ENCODE results near the gene CROCC2. TPM values are rescaled to one million over a fixed set of nuclear protein-coding genes. Genes with fewer than 3 reads are reported as not detected.

Gene CROCC2
- total RNA-seq, 1 donor: not detected

DNA sequence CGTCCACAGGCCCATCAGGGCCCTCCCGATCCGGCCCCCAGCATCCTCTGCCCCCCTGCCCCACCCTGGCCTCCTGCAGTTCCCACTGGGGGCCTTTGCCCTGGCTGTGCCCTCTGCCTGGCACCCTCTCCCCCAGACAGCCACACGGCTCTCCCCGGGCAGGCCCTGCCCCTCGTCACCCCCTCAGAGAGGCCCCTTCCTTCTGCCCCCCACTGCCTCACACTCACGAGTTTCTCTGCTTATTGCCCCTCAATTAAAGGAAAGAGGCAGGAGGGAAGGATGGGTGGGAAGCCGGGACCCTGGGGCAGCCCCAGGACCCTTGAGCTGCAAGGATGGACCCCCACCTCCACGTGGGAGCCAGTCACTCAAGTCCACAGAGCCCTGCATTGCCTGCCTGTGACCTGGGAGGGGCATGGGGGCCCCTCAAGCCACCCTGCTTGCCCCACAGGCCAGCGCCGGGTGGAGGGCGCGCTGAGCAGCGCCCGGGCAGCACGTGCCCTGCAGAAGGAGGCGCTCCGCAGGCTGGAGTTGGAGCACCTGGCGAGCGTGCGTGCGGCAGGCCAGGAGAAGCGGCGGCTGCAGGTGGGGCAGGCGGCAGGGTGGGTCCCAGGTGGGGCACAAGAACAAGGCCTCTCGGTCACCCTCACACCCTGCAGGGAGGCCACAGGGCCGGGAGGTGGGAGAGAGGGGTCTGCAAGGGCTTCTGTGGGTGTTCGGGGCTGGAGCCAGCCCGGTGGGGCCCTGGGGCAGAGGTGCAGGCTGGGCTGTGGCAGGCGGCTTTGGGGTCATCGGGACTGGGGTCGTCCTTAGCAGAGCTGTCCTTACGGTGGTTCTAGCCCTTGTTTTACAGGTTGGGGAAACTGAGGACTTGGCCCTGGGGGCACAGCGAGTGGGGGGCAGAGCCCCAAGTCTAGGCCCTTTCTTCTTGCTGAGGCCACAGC lies 61.8 kb downstream of the CROCC2 start:
- TF ChIP-seq CTCF (IDR thresholded peaks at IDR 0.05; ENCODE audit: insufficient read depth, low read depth, low read length): no peak
- no peak overlapping the region for H3K4me3 ChIP-seq (ENCODE audit: low read depth, low read length)
- DNase-seq (ENCODE audit: low read depth): no peak

GRCh38 chr2:240968731-240969624 lies 62.8 kb downstream of the CROCC2 start:
- H3K4me3 ChIP-seq (ENCODE audit: low read depth, low read length): no peak overlapping the region
- no peak for TF ChIP-seq CTCF (IDR thresholded peaks at IDR 0.05; ENCODE audit: insufficient read depth, low read depth, low read length)
- no peak for DNase-seq (ENCODE audit: low read depth)

DNA sequence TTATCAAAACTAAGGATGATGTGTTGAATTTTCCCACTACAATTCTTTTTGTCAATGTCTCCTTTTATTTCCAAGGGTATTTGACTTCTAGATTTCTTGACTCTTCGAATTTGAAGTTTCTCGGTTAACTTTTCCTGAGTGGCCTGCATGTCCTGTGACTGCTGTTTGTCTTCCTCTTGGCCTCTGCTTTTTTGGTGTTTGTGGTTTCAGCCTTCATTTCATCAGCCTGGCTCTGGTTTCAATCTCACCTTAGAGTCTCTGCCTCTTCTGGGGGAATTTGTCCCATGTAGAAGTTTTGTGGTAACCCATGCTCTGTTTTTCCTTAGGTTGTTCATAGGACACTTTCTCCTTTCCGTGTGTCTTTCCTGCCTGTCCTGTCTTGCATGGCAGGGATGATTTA lies 64.0 kb downstream of the CROCC2 start:
- no peak for DNase-seq (ENCODE audit: low read depth)

DNA sequence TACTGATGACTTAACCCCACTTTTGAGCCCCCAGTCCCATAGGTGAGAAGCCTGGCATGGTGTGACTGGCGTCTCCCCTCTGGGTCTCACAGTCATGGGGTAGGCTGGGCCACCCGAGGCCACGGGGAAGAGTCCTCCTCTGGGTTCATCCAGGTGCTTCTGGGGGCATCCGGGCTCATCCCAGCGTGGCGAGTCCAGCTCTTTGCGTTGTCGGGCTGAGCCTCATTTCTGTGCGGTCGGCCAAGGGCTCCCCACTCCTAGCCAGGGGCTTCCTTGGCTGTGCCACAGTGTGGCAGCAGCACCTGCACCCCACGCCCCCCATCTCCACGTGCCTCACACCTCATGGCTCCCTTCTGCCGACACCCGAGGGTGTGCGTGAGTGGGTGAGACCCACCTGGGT lies 64.7 kb downstream of the CROCC2 start:
- TF ChIP-seq CTCF (IDR thresholded peaks at IDR 0.05; ENCODE audit: insufficient read depth, low read depth, low read length): no peak
- no peak for DNase-seq (ENCODE audit: low read depth)
- no peak overlapping the region for H3K4me3 ChIP-seq (ENCODE audit: low read depth, low read length)

More for the DNA sequence above, 64.0 kb downstream of the CROCC2 start:
- TF ChIP-seq CTCF (IDR thresholded peaks at IDR 0.05; ENCODE audit: insufficient read depth, low read depth, low read length): no peak
- no peak overlapping the region for H3K4me3 ChIP-seq (ENCODE audit: low read depth, low read length)

- DNase-seq (ENCODE audit: low read depth): no peak
- no peak overlapping the region for H3K4me3 ChIP-seq (ENCODE audit: low read depth, low read length)
- no peak for TF ChIP-seq CTCF (IDR thresholded peaks at IDR 0.05; ENCODE audit: insufficient read depth, low read depth, low read length)
Measured at GRCh38 chr2:240972201-240972600, 66.1 kb downstream of the CROCC2 start.

- no peak for TF ChIP-seq CTCF (IDR thresholded peaks at IDR 0.05; ENCODE audit: insufficient read depth, low read depth, low read length)
- DNase-seq (ENCODE audit: low read depth): peak; percentile 65
Measured at GRCh38 chr2:240972636-240973521, 66.7 kb downstream of the CROCC2 start.

More at GRCh38 chr2:240972636-240973521, 66.7 kb downstream of the CROCC2 start:
- no peak overlapping the region for H3K4me3 ChIP-seq (ENCODE audit: low read depth, low read length)
